ENCODE data around the gene KLRD1.

DNA sequence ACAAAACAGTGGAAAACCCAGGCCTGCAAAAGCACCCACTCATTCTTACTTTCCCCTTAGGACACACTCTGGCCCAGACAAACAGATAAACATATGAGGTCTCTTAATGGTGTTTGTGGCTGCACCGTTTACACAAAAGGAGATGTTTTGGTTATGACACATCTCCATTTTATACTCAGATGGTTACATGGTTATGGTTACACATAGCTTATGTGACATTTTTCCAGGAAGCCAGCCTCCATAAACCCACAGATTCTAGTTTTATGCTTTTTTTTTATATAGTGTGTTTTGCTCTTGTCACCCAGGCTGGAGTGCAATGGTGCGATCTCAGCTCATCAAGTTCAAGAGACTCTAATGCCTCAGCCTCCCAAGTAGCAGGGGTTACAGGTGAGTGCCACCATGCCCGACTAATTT, 3.5 kb upstream of the KLRD1 start:
- no peak for TF ChIP-seq YY1 (IDR thresholded peaks at IDR 0.05; ENCODE audit: insufficient read depth, insufficient read length)
- TF ChIP-seq SUZ12 (IDR thresholded peaks at IDR 0.05; ENCODE audit: extremely low read depth, insufficient read depth, insufficient read length): no peak
- no peak for TF ChIP-seq ZNF274 (IDR thresholded peaks at IDR 0.05; ENCODE audit: low read depth, low read length)

Measured in NT2/D1 (cell line).